Forelimb muscle (tissue), 1 donor: ENCODE data around the gene PTPRU. TPM values are rescaled to one million over a fixed set of nuclear protein-coding genes. Genes with fewer than 3 reads are reported as not detected.
A peak's percentile ranks its signal among the peaks of the same experiment; 100 is the strongest.
"Not testable (repeated sequence)": the region's sequence is repeated elsewhere in the genome, so short reads cannot be mapped to it uniquely, and the experiment has no call there.

Experiments
- DNase-seq: peaks from one replicate; pipeline ENCODE4 v3.0.0-alpha.2; 2013; ENCODE audit warnings: low read depth
- polyA plus RNA-seq: library from polyadenylated mRNA; unstranded; fragments of 120-200 nt; gene quantifications from one replicate; pipeline ENCODE4 v1.2.1, GENCODE V29; 2013; ENCODE audit not compliant: insufficient read length

PTPRU gene
- polyA plus RNA-seq, 1 donor = 14.1 TPM

- DNase-seq = no peak
Measured at GRCh38 chr1:29221296-29221695, 15.0 kb upstream of the PTPRU start.

- not testable (repeated sequence) for DNase-seq
Measured at GRCh38 chr1:29222260-29222659, 14.1 kb upstream of the PTPRU start.

GRCh38 chr1:29222686-29223085, 13.6 kb upstream of the PTPRU start:
- DNase-seq = no peak

- DNase-seq = no peak
Measured at GRCh38 chr1:29223521-29223920, 12.8 kb upstream of the PTPRU start.

- no peak for DNase-seq
Measured at GRCh38 chr1:29224356-29224837, 11.9 kb upstream of the PTPRU start.

GRCh38 chr1:29225361-29225760, 11.0 kb upstream of the PTPRU start:
- DNase-seq = no peak

- DNase-seq = no peak
Measured at GRCh38 chr1:29227511-29227910, 8.8 kb upstream of the PTPRU start.

- no peak for DNase-seq
Measured at GRCh38 chr1:29230204-29230552, 6.1 kb upstream of the PTPRU start.

- DNase-seq = peak; percentile 51
Measured at GRCh38 chr1:29230553-29231378, 5.6 kb upstream of the PTPRU start, which contains the start of gene MECR. TSS of gene MECR (minus strand) at chr1:29230934. CDS start at chr1:29230906, 28 bp downstream.

- DNase-seq = no peak
Measured at GRCh38 chr1:29232387-29232786, 3.9 kb upstream of the PTPRU start.

GRCh38 chr1:29233693-29234092, 2.6 kb upstream of the PTPRU start:
- no peak for DNase-seq

- no peak for DNase-seq
Measured at GRCh38 chr1:29234471-29234870, 1.9 kb upstream of the PTPRU start.

GRCh38 chr1:29234881-29235280, 1.4 kb upstream of the PTPRU start:
- DNase-seq = not testable (repeated sequence)

GRCh38 chr1:29236712-29237128, 398 bp downstream of the PTPRU start:
- no peak for DNase-seq

GRCh38 chr1:29237129-29237821, 953 bp downstream of the PTPRU start:
- DNase-seq = no peak

- DNase-seq = no peak
Measured at GRCh38 chr1:29237852-29238619, 1.7 kb downstream of the PTPRU start.

GRCh38 chr1:29238620-29239002, 2.3 kb downstream of the PTPRU start:
- DNase-seq = no peak

GRCh38 chr1:29239142-29239541, 2.8 kb downstream of the PTPRU start:
- no peak for DNase-seq

- DNase-seq = no peak
Measured at GRCh38 chr1:29240400-29240837, 4.1 kb downstream of the PTPRU start.

- DNase-seq = no peak
Measured at GRCh38 chr1:29240986-29241385, 4.7 kb downstream of the PTPRU start.

- no peak for DNase-seq
Measured at GRCh38 chr1:29243023-29243870, 6.9 kb downstream of the PTPRU start.
